ENCODE results near the gene TTC32.
A peak's percentile ranks its signal among the peaks of the same experiment; 100 is the strongest.
"Not testable (repeated sequence)": the region's sequence is repeated elsewhere in the genome, so short reads cannot be mapped to it uniquely, and the experiment has no call there.

Gene TTC32

GRCh38 chr2:19901442-19902215 is at the start of gene TTC32:
Gene TTC32 (minus strand): TSS chr2:19901983. CDS start chr2:19901854, 129 bp downstream.
- DNase-seq (ENCODE audit: low read depth), result peak; percentile 89

- DNase-seq (ENCODE audit: low read depth), result peak; percentile 8
These were observed 47.3 kb upstream of the TTC32 start for GRCh38 chr2:19949071-19949470.

DNA sequence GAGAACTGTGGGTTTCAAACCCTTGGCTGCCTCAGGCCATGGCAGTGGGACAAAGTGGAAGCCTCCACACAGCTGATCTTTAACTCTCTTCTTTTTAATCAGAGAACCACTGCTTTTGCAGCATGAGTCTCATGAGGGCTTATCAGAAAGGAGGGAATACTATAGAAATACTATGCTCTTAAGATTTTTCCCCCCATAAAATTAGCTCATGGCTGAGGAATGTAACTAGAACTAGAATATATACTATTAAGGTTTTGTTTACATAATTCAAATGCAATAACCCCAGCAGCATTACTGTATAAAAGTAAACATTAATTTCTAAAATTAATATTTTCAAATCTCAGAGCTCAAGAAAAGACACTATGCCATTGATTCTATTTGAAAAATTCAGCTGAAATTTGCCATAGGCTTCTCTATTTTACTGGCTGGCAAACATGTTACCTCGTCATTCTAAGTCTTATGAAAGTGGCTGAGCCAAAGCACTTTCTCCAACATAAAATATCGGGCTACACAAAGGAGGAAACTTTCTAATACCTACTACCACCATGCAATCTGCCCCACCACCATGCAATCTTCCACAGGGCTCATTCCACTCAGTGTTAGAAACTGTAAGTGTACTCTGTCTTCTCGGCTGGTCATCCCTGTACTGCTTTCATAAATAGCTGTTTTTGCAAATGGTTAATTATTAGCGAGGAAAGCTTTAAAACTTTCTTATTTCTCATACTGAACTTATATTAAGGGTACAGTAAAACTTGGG is 45.6 kb upstream of the TTC32 start:
- no peak for DNase-seq (ENCODE audit: low read depth)

- DNase-seq (ENCODE audit: low read depth), result no peak
These were observed 42.5 kb upstream of the TTC32 start for GRCh38 chr2:19944205-19944845.

- no peak for DNase-seq (ENCODE audit: low read depth)
These were observed 41.4 kb upstream of the TTC32 start for GRCh38 chr2:19943189-19943588.

- DNase-seq (ENCODE audit: low read depth), result no peak
These were observed 40.4 kb upstream of the TTC32 start for GRCh38 chr2:19942199-19942598.

- DNase-seq (ENCODE audit: low read depth), result no peak
These were observed 35.2 kb upstream of the TTC32 start for GRCh38 chr2:19937004-19937403.

- DNase-seq (ENCODE audit: low read depth), result no peak
These were observed 34.4 kb upstream of the TTC32 start for GRCh38 chr2:19936203-19936602.

DNA sequence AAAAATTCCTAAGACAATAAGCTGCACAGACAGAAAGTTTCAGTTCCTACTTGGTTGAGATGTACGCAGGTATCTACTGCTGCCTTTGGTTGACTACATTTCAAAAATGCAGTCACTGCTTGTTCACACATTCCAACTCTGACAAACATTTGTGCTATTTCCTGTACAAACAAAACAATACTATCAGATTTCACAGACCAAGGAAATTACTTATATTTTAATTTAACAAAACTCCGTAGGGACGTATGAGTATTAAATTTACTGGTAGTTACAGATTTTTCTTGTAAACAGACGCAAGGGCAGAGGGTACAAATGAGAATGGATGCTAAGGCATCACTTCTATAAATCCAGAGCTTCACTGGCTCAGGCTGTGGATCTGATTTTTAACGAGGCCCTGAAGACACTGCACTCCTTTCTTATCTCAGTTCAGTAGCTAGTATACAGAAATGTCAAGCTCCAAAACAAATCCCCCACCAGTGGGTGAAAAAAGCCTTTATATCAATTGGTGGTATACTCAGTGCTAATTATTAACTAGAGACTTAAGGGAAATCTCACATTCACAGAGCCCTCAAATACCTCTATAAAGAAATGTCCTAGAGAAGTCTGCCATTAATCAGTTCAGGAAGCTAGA is 31.7 kb upstream of the TTC32 start:
- peak; percentile 54 for DNase-seq (ENCODE audit: low read depth)

GRCh38 chr2:19932928-19933327 is 31.1 kb upstream of the TTC32 start:
- DNase-seq (ENCODE audit: low read depth), result no peak

DNA sequence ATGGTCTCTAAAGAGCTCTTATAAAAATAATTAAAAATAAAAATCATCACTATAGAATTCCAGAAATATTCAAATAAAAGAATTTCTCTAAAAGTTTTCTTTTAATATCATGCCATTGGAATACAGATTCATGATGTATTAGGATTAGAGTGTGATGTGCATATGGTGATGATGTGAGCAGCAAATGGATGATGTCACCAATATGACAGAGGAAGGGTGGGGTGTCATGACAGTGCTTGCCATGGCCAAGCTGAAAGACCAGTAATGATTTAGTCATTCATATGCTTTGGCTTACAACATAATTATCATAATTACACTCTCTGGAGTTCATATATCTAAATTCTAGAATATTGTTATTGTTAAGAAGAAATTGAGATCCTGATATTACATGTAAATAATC is 27.4 kb upstream of the TTC32 start:
- DNase-seq (ENCODE audit: low read depth), result no peak

GRCh38 chr2:19927816-19928215 is 26.0 kb upstream of the TTC32 start:
- not testable (repeated sequence) for DNase-seq (ENCODE audit: low read depth)

DNA sequence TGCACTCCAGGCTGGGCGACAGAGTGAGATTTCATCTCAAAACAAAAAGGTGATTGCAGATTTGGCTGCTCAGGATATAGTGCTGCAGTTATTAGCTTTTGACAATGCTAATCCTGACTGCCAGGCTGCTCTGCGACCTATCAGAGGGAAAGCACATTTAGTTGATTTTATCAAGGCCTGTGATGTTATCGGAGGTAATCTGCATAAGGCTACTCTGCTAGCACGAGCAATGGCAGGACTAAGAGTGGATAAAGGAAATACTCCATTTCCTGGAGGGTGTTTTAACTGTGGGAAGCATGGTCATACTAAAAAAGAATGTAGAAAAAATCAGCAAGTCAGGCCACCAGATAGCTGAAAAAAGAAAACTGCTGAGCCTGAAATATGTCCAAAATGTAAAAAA is 22.7 kb upstream of the TTC32 start:
- not testable (repeated sequence) for DNase-seq (ENCODE audit: low read depth)

GRCh38 chr2:19922188-19922587 is 20.4 kb upstream of the TTC32 start:
- not testable (repeated sequence) for DNase-seq (ENCODE audit: low read depth)

DNA sequence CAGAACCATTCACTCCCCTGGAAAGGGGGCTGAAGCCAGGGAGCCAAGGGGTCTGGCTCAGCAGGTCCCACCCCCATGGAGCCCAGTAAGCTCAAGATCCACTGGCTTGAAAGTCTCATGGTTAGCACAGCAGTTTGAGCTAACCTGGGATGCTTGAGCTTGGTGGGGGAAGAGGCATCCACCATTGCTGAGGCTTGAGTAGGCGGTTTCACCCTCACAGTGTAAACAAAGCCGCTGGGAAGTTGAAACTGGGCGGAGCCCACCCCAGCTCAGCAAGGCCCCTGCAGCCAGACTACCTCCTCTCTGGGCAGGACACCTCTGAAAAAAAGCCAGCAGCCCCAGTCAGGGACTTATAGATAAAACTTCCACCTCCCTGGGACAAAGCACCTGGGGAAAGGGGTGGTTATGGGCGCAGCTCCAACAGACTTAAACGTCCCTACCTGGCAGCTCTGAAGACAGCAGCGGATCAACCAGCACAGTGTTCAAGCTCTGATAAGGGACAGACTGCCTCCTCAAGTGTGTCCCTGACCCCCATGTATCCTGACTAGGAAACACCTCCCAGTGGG is 14.7 kb upstream of the TTC32 start:
- no peak for DNase-seq (ENCODE audit: low read depth)

DNA sequence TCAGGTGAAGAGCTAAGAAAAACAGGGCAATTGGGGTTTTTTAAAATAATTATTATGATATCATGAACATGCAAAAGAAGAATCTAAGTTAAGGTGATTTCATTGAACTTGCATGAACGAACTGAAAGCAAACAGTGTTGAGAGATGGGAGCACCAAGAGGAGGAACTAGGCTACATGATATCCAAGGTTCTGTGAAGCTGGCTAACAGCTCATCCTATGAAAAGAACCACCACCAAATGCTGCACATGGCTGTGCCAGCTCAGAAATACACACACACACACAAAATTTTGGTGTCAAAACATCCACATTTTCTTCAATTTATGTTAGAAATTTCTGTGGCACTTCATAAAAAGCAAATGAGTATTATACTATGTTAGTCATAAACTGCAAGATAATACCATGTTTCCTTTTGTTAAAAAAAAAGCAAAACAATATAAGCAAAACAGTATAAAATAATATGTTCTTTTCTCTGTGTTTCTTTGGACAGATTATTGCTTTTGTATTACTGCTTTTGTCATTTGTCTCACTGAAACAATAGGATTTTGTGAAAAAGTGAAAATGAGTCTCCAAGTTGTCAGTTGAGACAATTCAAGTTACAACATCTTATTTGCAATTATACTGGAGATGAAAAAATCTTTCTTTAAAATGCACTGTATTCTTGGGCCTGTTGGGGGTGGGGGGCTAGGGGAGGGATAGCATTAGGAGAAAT is 12.6 kb upstream of the TTC32 start:
- no peak for DNase-seq (ENCODE audit: low read depth)

- peak; percentile 57 for DNase-seq (ENCODE audit: low read depth)
These were observed 10.2 kb upstream of the TTC32 start for GRCh38 chr2:19911808-19912509.

DNA sequence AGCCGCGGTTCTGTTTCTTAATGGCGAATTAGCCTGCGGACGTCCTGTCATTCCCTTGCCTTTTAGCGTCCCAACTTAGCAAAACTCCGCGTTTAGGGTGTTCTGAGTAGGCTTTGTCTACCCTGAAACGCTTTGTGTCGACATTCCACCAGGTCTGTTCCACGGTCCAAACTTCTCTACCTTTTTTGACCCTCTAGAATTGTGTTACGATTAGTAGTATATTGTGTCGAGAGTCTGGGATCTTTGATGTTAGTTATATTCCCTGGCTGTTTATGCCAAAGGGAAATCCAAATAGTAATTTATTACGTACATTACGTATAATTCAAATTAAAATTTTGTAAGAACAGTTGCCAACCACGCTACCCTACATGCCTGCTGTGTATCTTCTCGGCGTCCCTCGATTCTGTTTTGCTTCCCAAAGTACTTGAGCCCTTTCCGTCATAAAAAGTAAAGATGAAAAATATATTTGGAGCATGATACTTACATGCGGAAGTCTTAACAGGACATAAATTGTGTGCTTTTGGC is 495 bp upstream of the TTC32 start:
- DNase-seq (ENCODE audit: low read depth), result no peak

- no peak for DNase-seq (ENCODE audit: low read depth)
These were observed 797 bp downstream of the TTC32 start for GRCh38 chr2:19900931-19901441.

Data from fibroblast of the conjunctiva (primary cell).